Activated gamma-delta T cell treated with Interleukin-2 at 50 U/mL for 16 hours (primary cell): ENCODE data around the gene CDK11A.
"Not testable (repeated sequence)": the region's sequence is repeated elsewhere in the genome, so short reads cannot be mapped to it uniquely, and the experiment has no call there.

ENCODE experiments used
- DNase-seq: peaks from one replicate; pipeline ENCODE4 v3.0.0-alpha.2; 2020

The CDK11A gene

DNA sequence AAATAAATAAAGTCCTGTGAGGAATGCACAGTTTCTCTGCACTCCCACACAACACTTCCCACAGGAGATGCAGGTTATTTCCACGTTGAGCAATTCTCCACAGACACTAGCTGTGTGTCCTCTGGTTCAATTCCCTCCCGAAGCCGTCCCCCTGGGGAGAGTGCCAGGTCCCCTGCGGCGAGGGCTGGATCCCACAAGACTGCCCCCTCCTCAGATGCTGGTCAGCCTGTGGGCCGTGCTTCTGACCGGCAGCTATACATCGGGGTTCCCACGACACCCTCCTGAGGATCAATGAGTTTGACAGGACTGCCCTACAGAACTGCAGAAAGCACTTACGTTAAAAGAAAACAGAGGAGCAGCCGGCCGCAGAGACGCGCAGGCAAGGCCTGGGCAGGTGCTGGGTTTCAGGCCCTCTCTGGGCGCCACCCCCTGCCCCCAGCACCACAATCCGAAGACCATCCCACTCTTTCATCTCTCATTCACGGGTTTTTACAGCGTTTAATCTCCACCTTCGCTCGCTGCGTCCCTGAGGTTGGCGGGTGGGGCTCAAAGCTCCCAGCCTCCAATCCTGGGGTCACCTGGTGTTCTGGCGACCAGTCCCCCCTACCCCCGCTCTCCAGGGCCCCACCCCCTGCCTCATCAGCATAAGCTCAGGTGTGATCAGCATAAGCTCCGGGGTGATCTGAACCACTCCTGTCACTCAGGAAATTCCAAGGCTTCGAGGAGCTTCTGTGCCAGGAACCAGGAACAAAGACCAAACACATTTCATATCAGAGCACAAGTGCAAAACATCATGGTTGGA is 40.9 kb downstream of the CDK11A start:
- no peak for DNase-seq

DNA sequence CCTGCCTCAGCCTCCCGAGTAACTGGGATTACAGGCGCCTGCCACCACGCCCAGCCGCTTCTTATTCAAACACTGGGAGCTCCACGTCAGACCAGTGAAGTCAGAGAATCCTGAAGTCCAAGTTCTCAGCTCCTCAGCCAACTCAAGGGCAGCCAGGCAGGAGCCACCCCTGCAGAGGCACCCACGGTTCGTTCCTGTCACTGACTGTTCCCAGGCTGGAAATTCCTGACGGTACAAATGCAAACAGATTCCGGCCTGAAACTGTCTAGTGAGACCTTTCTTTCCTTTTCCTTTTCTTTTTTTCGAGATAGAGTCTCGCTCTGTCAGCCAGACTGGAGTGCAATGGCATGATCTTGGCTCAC is 43.3 kb downstream of the CDK11A start:
- DNase-seq = no peak

DNA sequence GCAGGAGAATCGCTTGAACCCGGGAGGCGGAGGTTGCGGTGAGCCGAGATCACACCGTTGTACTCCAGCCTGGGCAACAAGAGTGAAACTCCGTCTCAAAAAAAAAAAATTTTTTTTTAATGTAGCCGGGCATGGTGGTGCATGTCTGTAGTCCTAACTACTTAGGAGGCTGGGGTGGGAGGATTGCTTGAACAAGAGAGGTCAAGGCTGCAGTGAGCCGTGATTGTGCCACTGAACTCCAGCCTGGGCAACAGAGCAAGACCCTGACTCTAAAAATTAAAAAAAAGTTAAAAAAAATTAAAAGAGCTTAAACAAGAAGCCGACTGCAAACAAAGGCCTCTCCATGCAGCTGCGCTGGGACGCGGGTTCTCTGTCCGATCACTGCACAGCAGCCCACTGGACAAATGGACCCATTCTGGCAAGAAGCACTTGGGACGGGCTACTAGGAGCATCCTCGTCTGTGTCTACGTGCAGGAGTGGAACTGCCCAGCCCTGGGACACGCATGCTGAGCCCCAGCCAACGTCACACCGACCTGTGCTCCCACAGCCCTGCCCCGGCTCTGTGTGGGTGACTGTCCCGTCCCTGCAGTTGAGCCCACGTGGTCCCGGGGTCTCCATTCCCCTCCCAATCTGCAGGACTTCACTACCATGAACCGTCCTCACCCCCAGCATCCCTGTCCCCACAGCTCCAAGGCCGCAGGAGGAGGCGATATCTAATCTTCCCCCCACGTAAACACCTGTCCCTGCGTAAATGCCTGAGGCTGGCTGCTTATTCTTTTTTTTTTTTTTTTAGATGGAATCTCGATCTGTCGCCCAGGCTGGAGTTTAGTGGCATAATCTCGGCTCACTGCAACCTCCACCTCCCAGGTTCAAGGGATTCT is 43.9 kb downstream of the CDK11A start:
- no peak for DNase-seq

DNA sequence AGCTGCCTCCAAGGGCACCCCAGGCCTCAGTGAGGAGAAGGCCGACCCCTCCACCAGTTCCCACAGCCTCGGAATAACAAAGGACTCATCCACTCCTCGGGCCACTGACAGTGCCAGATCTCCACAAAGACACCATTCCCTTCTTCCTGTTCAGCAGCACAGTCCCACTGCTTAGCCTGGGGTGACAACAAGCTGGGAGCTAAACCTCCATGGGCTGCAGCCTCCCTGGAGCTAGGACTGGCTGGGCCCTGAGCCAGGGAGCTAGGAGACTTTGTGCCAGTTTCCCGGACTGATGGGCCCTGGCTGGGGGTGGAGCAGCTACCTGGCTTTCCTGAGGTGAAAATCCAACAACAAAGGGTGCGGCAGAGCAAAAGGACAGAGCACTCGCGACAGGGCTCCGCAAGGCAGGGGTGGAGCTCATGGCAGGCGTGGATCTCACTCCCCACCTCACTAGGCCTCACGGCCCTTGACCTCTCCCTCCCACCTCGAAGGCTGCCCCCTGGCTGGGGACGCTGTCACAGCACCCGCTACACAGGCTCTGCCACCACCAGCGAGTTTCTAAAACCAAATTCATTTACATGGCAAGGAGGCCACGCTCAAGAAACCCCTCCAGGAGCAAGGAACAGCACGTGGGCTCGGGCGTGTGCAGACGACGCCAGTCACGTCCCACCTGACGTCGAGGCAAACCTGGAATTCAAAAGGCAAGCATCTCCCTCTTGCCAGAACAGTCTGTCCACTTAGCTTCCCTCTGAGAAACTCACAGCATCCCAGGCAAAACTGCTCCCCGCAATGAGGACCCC is 45.4 kb downstream of the CDK11A start:
- no peak for DNase-seq

DNA sequence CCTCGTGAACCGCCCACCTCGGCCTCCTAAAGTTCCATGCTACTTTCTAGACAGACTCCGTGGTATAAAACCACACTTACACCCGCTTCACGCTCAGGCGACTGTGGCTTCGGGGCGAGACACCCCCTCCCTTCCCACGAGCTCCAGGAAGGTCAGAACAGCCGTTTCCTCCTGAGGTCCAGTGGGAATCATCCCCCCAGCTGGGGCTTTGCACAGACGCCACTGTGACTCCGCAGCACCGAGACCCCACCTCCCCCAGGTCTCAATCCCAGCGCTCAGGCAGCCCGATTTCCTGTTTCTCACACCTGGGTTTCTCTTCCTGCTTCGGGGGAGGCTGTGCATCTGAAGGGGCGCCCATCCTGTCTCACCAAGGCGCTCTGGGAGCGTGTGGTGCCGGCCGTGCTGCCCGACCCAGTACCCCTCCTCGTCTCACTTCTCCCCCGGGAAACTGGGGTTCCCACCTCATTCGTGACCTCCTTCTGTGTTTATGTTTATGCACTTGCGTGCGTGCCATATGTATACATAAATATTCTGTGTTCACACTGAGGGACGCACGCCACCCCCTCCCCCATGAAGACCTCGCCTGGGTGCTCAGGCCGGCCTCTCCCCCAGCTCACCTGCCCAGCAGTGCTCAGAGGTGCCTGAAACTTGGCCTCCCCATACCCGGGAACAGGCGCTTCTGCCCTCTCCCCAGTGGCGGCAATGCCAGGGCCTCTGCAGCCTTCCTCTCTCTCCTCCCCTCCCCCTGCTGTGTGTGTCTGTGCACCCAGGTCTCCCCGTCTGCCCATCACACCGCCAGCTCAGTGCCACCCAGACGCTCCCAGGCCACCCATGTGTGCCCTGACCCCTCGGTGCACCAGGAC is 46.2 kb downstream of the CDK11A start:
- peak; percentile 49 for DNase-seq

DNA sequence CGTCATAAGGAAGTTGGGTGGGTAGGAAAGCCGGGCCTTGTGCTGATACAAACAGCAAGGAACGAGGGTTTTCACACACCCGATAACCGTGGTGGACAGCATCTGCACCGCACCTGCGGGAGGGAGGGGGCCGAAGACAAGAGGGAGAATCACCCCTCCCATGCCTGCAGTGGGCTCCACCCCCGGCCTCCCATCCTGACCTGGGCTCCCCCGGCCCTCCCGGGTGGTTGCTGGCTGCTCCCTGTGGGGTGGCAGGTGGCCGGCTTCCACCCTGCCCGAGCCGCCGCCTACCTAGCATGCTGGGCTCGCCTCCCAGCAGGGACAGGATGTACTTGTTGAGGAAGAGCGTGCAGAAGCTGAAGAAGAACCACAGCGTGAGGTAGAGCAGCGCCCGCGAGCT is 48.1 kb downstream of the CDK11A start:
- DNase-seq = not testable (repeated sequence)

DNA sequence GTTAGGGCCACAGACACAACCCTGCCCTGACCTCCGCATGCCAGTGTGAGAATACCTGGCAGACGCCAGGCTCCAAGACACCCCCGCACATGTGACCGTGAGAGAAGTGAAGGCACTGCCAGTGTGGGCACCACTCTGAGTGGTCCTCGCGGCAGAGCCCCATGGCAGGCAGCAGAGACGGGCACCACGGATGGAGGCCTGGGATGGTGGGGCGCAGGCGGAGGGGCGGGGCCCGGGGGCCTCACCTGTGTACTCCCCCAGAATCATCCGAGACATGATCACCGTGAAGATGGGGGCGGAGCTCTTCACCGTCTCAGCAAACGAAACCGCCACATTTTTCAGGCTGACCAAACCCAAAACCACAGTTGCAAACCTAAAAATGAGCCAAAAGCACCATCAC is 48.9 kb downstream of the CDK11A start:
- not testable (repeated sequence) for DNase-seq

DNA sequence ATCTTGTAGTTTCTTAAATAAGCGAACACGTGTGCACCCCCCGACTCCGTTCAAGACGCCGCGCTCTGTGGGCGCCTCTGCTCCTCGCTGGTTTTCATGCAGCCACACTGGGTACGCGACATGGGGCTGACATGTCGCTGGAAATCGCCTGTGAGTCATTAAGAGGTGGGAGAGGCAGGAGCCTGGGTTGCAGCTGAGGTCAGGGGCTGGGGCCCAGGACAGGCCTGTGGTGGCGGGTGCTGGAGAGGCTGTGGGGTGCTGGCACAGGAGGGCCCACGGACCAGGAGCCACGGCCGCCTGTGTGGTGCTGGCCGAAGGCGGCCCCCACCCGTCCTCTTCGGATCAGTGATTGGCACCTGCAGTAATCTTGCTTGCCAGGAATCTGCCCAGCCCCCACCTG is 49.4 kb downstream of the CDK11A start:
- DNase-seq = not testable (repeated sequence)

DNA sequence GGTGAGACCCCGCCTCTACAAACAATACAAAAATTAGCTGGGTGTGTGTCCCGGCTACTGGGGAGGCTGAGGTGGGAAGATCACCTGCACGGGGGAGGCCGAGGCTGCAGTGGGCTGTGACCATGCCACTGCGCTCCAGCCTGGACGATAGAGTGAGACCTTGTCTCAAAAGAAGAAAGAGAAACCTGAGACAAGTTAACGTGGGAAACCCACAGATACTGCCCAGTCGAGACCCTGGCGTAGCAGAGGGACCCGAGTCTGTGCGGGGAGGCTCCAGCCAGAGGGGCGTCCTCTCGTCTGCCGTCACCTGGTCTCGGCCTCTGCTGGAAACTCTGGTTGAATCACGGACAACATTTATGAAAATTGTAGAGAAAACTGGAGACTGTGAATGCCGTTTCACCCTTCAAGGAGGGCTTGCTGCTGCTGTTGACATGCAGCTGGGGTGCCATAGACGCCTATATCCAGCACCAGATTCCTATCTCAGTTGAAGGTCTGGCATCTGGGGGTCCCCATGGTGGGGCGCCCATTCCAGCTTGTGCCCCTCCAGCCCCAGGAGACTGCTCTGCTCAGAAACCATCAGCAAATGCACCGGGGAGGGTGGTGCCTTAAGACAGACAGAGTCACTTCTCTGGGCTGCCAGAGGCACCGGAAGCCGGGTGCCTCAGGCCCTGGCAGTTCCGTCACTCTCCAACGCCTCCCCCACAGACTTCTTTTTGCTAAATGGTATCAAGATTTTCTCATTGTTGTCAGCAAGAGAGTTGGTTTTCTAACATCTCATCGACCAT is 51.8 kb downstream of the CDK11A start:
- DNase-seq = no peak

DNA sequence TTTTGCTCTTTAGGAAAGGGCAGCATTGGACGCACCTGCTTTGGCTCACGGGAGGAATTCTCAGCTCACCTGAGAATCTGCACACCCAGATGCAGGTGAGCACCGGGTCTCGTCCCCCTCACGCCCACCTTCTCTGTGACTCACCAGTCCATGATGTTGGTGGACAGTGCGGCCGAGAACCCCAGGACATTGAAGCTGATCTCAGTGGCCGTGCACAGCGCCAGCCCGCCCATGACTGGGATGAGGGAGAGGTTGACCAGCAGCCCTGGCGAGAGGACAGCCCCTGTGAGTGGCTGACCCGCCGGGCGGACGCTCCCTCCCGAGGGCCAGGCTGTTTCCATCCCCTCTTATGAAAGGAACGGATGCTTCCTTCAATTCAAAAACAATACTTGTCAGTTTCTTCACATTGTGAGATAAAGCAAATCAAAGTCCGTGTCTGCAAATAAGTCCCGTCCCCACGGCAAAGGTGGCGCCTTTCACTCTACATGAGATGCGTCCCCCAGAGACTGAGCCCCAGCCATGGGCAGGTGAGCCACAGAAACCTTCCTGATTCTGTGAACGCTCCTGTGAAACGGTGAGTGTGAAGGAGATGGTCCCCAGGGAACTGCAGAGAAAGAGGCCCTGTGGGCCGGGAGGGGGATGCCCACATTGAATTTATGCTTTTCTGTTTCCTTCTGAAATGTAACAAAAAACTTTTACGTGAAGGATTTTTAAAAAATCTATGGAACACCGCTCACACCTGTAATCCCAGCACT is 52.6 kb downstream of the CDK11A start:
- no peak for DNase-seq

DNA sequence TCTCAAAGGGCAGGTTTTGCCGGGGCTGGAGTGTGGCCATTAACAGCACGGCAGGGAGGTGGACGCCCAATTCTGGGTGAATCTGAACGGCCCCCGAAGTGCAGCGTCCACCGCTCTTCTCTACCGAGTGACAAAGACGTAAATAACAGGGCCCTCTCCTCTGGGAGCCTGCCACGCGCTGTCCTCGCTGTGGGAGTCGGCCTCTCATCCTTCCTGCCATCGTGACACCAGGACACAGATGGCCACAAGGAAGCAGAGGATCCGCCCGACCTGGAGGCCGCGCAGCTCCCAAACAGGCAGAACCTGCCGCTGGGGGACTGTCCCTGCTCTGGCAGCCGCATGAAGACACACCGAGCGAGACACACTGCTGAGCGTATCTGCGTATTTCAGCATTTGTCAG is 53.3 kb downstream of the CDK11A start:
- DNase-seq = no peak

DNA sequence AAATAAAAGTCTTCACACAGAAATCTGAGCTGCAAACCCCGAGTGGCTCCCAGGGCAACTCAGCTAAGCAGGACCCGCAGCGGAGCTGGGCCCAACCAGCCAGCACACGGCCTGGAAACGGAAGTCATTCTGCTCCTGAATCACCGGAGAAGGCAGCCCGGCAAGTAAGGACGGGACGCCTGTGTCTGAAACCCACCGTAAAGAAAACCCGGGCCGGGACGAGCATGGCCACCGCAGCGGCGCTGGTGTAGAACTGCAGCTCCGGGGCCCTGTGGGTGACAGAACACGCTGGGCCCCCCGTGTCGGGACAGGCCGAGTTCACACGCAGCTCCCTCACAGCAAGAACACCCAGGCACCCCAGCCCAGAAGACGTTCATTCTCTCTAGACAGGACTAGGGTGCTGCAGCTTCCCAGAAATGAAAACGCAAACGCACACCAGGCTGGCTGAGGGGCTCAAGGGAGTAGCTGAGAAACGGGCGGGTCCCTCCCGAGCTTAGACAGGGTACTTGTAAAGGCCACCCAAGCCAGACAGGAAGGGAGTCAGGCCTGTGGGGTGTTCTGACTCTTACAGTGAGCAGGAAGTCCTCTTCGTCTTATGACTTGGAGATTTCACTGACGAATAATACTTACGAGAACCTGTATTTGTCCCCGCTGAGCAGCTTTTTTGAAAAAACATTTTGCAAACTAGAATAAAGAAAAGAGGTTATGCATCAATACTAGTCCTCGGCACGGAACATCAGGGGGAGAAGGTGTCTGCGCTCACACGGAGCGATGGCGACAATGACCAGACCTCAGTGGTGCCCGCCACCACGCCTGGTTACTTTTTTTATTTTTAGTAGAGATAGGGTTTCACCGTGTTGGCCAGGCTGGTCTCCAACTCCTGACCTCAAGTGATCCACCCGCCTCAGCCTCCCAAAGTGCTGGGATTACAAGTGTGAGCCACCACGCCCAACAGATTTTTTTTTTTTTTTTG is 54.4 kb downstream of the CDK11A start:
- no peak for DNase-seq

DNA sequence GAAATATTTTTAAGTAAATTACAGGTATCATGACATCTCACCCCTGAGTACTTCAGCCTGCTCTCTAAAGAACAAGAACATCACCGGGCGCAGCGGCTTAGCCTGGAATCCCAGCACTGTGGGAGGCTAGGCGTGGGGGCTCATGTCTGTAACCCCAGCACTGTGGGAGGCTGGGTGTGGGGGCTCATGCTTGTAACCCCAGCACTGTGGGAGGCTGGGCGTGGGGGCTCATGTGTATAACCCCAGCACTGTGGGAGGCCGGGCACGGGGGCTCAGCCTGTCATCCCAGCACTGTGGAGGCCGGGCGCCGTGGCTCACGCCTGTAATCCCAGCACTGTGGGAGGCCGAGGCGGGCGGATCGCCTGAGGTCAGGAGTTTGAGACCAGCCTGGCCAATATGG is 57.6 kb downstream of the CDK11A start:
- DNase-seq = no peak

DNA sequence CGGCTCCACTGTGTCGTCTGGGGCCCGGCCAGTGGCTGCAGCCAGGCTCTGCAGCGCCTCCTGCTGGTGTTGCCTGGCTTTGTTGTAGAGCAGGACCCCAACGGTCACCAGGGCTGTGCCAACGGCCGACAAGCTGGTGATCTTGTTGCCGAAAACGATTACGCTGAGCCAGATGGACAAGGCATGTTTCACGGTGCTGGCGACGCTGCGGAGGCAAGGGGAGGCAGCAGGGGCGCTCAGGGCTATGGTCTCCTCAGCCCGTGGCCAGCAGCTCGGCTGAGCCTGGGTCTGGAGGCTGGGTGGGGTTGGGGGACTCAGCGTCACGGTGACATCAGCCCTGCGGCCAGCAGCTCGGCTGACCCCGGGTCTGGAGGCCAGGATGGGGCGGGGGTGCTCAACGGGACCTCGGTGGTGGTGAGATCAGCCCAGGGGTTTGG is 58.3 kb downstream of the CDK11A start:
- DNase-seq = no peak

DNA sequence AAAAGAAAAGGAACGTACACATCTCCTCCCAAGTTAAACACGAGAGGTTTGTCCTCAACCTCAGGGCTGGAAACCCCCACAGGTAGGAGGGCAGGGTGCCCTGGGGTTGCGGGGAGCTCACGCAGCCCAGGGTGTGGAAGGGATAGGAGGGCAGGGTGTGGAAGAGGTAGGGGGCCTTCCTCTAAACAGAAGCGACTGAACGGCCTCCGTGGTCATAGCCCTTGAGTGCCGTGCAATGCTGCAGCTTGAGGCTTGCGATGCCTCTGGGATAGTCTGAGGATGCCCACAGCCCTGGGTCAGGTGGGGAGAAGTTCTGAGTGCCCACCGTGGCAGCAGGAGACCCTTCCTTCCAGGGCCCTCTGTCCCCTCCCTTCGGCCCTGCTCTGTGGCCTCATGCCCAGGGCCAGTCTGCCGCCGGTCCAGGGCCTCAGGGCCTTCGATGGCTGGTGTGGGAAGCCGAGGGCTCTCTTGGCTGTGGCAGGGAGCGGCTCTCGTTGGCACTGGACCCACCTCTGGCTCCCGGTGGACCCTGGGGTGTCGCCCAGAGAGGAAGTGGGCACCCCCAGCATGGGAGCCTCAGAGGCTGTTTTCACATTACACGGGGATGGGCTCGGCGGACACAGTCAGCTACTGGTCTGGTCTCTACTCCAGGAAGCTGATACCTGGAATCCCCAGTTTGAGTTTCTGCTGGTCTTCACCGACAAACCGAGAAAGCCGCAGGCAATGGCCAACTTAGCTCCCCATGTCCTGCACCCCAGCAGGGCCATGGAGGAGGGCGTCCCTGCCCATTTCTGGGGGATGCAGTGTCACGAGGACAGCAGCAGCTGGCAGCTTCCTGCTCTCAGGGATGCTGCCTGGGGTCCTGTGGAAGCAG is 59.0 kb downstream of the CDK11A start:
- no peak for DNase-seq

DNA sequence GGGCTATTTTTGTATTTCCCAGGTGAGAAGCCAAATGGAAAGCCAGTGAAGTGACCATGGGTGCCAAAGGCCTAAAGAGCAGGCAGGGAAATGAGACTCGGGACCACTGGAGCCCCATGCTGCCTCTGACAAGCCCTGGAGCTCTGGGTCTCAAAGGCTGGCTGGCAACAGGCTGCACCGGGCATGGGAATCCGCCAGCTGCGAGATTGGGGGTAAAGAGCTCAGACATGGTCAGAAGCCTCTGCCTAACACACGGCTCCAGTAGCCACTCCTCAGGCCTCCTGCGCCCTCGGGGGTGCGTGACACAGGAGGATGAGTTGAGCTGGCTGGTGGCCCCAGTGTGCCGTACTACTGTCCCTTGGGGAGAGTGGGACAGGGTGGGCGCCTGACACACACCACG is 59.8 kb downstream of the CDK11A start:
- DNase-seq = not testable (repeated sequence)

DNA sequence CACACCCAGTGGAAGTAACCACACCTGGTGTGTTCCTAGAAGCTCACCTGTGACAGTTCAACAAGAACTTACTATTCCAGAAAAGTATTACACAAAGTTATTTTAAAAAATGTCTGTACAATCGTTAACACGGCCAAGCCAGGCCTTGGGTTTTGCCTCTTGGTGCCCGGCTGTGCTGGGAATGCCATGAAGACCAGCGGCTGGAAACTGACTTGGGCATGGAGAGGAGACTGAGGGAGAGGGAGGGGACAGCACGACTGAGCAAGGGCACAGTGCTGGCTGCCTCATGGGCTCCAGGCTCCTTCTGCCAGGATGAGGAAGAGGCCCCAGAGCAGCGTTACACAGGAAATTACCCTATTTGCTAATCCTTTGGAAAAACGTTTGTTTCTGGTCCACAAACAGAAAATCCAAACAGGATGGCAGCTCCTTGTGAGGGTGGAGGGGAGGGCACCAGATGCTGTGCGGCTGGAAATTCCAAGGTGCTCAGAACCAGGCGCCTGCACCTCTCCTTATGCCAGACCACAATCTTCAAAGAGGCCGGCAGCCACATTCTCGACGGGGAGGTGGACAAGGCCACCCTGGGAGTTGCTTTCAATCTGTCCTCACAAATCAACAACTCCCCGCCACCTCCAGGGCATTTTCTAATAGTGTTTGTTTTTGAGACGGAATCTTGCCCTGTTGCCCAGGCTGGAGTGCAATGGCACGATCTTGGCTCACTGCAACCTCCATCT is 61.2 kb downstream of the CDK11A start:
- not testable (repeated sequence) for DNase-seq

DNA sequence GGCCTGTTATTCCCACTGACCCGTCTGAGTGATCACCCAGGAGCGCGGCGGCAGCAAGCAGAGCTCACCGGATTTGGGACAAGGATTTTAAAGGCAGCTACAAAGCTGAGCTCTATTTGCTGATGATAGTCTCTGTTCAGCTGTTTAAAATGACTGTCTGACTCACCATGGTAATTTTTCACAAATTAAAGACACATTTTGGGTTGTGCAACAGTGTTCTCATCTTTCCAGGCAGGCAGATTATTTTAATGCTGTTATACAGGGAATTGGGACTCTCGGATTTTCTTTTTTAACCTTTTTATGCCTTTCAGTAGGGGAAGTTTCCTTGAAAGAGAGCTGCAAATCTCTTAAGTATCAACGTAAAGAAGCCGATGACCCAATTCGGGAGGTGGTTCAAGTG is 61.8 kb downstream of the CDK11A start:
- not testable (repeated sequence) for DNase-seq
